CD4-positive, CD25-positive, alpha-beta regulatory T cell (primary cell): ENCODE measurements around the gene NFIB. TPM values are rescaled to one million over a fixed set of nuclear protein-coding genes. Genes with fewer than 3 reads are reported as not detected.

ENCODE experiments used
- ATAC-seq, 2 donors: fragments of 150-1000 bp; cut with Tn5 transposase; one replicate each; pipeline ENCODE4 v1.10.0; 2021; ENCODE audit warnings: low read depth in 2 of 2, moderate number of reproducible peaks in 2 of 2, moderate library complexity in 1 of 2
- DNase-seq, 3 donors: peaks; one replicate each; pipeline versions ENCODE4 v3.0.0 to v3.0.0-alpha.2; 2012 to 2022; ENCODE audit warnings: mixed read lengths in 1 of 3
- H3K27ac ChIP-seq: one replicate; pipeline ENCODE4 v1.7.0; 2013; ENCODE audit warnings: mild to moderate bottlenecking, low read length; ENCODE audit not compliant: insufficient read depth, poor library complexity, severe bottlenecking
- H3K27me3 ChIP-seq: one replicate; pipeline ENCODE4 v1.7.0; 2013; ENCODE audit warnings: low read length; ENCODE audit not compliant: control insufficient read depth, insufficient read depth
- H3K36me3 ChIP-seq: one replicate; pipeline ENCODE4 v1.7.0; 2013; ENCODE audit warnings: mild to moderate bottlenecking, low read length, moderate library complexity; ENCODE audit not compliant: control insufficient read depth, insufficient read depth
- H3K4me1 ChIP-seq: 2 replicates; pipeline ENCODE4 v1.7.0; 2013; ENCODE audit warnings: mild to moderate bottlenecking, low read length; ENCODE audit not compliant: insufficient read depth, control insufficient read depth, poor library complexity, severe bottlenecking
- H3K4me3 ChIP-seq: one replicate; pipeline ENCODE4 v1.7.0; 2013; ENCODE audit warnings: low read depth, mild to moderate bottlenecking, low read length, moderate library complexity
- H3K9me3 ChIP-seq, 2 experiments: 1 replicate in 1 of 2; 2 replicates in 1 of 2; pipeline ENCODE4 v1.7.0; 2013; ENCODE audit warnings: low read length in 2 of 2, mild to moderate bottlenecking in 1 of 2, moderate library complexity in 1 of 2; ENCODE audit not compliant: control insufficient read depth in 2 of 2
- H3K27ac Mint-ChIP-seq, 3 donors: one replicate each; pipeline ENCODE4 v1.8.0; 2020 to 2022; ENCODE audit warnings: mild to moderate bottlenecking in 3 of 3, mixed read lengths in 3 of 3, moderate library complexity in 2 of 3
- H3K27me3 Mint-ChIP-seq: one replicate; pipeline ENCODE4 v1.8.0; 2022; ENCODE audit warnings: mild to moderate bottlenecking, mixed read lengths
- H3K36me3 Mint-ChIP-seq: one replicate; pipeline ENCODE4 v1.8.0; 2020; ENCODE audit warnings: mixed read lengths
- H3K4me1 Mint-ChIP-seq, 4 donors: one replicate each; pipeline ENCODE4 v1.8.0; 2020 to 2022; ENCODE audit warnings: mixed read lengths in 4 of 4, mild to moderate bottlenecking in 1 of 4
- H3K4me3 Mint-ChIP-seq, 4 donors: one replicate each; pipeline ENCODE4 v1.8.0; 2020 to 2022; ENCODE audit warnings: mild to moderate bottlenecking in 4 of 4, mixed read lengths in 4 of 4, moderate library complexity in 3 of 4
- H3K9me3 Mint-ChIP-seq, 7 donors: one replicate each; pipeline ENCODE4 v1.8.0; 2020 to 2022; ENCODE audit warnings: mixed read lengths in 7 of 7, mild to moderate bottlenecking in 3 of 7, moderate library complexity in 2 of 7
- polyA plus RNA-seq, 4 donors: library from polyadenylated mRNA; unstranded; fragments of 300-500 nt; fragmentation: Illumina TruSeq; gene quantifications; one replicate each; pipeline ENCODE4 v1.2.3, GENCODE V29; 2021
- total RNA-seq: library from RNA; stranded (reverse); gene quantifications from one replicate; pipeline ENCODE4 v1.2.3, GENCODE V29; 2022

The NFIB gene
- total and polyA plus RNA-seq, 5 donors from 2014 or later: 0.20 TPM; not detected in 4

DNA sequence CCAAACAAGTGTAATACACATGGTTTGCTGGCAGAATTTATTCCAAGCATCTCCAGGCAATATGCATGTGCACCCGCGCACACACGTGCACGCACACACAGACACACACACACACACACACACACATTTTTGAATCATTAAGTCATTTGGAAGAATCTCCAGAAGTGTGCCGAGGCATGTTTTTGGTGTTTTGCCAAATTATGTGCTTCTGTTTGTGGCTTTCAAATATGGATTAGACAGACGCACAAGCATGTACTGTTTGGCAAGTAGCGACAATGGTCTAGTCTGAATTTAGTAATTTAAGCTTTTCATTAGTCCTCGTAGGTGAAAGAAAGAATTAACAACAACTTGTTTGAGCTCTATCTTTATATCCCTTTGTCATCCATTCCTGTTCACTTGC is 36.7 kb downstream of the NFIB start:
- Histone ChIP-seq H3K27me3 (no peaks in the 10 kb centered on the region), H3K4me3 (no peak overlapping the region), H3K4me1 (no peaks in the 10 kb centered on the region), H3K27ac (no peak overlapping the region), H3K9me3 (no peaks in the 10 kb centered on the region), H3K36me3 (no peaks in the 10 kb centered on the region)
- DNase-seq: no peak
- Mint-ChIP-seq H3K9me3 (no peaks in the 10 kb centered on the region), H3K4me3 (no peak overlapping the region), H3K27ac (no peak overlapping the region), H3K4me1 (no peaks in the 10 kb centered on the region), H3K36me3 (no peaks in the 10 kb centered on the region), H3K27me3 (peaks cover 13% of the 10 kb centered on the region)
- ATAC-seq: no peak

- H3K27me3 Mint-ChIP-seq: peaks cover 13% of the 10 kb centered on the region
- Histone ChIP-seq H3K9me3 (no peaks in the 10 kb centered on the region), H3K36me3 (no peaks in the 10 kb centered on the region), H3K4me3 (no peak overlapping the region), H3K27me3 (no peaks in the 10 kb centered on the region), H3K27ac (no peak overlapping the region), H3K4me1 (no peaks in the 10 kb centered on the region)
- H3K27ac Mint-ChIP-seq: no peak overlapping the region
- no peaks in the 10 kb centered on the region for H3K4me1 Mint-ChIP-seq
- H3K4me3 Mint-ChIP-seq: no peak overlapping the region
- no peaks in the 10 kb centered on the region for H3K36me3 Mint-ChIP-seq
- no peak for DNase-seq
- H3K9me3 Mint-ChIP-seq: peaks cover 0 to 2% (median 0%) of the 10 kb centered on the region in 7 donors
- no peak for ATAC-seq
Observed at GRCh38 chr9:14275331-14275730, 38.6 kb downstream of the NFIB start.

DNA sequence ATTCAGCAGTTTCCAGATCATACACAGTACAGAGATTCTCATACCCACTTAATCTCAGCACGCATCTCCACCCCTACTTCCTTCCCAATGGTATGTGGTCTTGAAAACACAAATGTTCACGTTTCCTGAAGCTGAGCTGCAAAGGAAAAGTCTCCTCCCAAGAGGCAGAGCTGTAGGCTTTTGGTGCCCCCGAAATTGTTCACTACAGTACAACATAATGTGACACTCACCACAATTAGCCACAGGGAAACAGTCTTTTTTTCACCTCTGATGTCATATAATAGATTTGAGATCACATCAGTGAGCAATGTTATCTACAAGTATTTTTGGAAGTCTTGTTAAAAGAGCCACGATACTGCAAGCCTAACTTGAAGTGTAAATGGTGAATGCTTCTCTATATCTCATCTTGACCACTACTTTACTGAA is 40.2 kb downstream of the NFIB start:
- Histone ChIP-seq H3K27ac (no peak overlapping the region), H3K4me1 (no peaks in the 10 kb centered on the region), H3K9me3 (no peaks in the 10 kb centered on the region), H3K4me3 (no peak overlapping the region), H3K36me3 (no peaks in the 10 kb centered on the region), H3K27me3 (no peaks in the 10 kb centered on the region)
- no peaks in the 10 kb centered on the region for H3K4me1 Mint-ChIP-seq
- DNase-seq (no peak), ATAC-seq (no peak)
- no peaks in the 10 kb centered on the region for H3K36me3 Mint-ChIP-seq
- peaks cover 0 to 2% (median 0%) of the 10 kb centered on the region in 7 donors for H3K9me3 Mint-ChIP-seq
- H3K4me3 Mint-ChIP-seq: no peak overlapping the region
- no peak overlapping the region for H3K27ac Mint-ChIP-seq
- H3K27me3 Mint-ChIP-seq: peaks cover 13% of the 10 kb centered on the region

DNA sequence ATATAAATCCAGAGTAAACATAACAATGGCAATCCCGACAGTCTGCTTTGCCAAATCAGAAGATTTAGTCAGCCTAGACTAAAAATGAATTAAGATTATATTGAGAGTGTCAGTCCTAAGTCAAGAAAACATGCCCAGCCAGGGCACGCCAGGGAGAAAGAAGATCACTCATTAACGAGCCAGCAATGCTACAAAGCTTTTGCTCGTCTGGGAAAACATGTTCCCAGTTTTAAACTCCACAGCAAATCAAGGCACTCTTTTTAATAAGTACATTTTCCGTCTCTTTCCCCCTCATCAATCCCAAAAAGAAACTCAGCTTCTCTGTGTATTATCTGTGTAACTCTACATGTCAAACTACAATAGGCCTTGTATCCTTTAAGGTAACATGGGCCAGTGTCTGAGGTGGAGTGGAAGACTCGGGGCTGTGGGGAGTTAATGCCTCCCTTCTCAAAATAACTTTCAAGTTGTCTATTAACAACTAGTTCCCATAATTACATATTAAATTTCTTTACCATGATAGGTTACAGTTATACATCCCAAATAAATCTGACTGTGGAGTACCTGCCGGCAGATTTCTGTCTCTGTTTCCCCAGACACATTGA is 40.9 kb downstream of the NFIB start:
- Histone ChIP-seq H3K27ac (no peak overlapping the region), H3K36me3 (no peaks in the 10 kb centered on the region), H3K4me3 (no peak overlapping the region), H3K4me1 (no peaks in the 10 kb centered on the region), H3K9me3 (no peaks in the 10 kb centered on the region), H3K27me3 (no peaks in the 10 kb centered on the region)
- ATAC-seq (no peak), DNase-seq (no peak)
- peaks cover 13% of the 10 kb centered on the region for H3K27me3 Mint-ChIP-seq
- no peak overlapping the region for H3K4me3 Mint-ChIP-seq
- H3K36me3 Mint-ChIP-seq: no peaks in the 10 kb centered on the region
- H3K9me3 Mint-ChIP-seq: peaks cover 0 to 3% (median 2%) of the 10 kb centered on the region in 7 donors
- no peaks in the 10 kb centered on the region for H3K4me1 Mint-ChIP-seq
- no peak overlapping the region for H3K27ac Mint-ChIP-seq

DNA sequence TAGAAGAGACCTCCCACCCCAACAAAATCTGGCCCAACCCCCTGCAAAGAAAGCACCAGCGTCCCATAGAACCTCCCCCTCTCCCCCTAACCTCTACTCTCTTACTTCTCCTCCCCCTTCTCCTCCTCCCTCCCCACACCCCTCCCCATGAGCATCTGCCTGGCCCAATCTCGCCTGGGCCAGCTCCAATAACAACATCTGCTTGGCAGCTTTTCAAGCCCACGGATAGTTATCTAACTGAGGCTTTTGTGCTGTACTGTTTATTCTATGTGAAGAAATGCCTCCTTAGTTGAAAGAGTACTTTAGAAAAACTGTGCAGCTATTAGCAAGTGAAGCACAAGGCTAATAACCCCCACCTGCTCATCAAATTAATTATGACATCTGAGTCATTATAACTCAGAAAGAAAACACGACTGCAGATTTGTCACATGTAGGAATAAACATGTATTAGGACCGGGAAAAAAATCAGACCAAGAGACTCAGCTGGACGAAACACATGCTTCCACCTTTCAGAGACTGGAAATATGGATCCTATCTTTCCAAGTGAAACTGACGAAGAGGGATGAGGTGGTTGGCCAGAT is 42.8 kb downstream of the NFIB start:
- no peaks in the 10 kb centered on the region for H3K27me3 ChIP-seq
- H3K4me3 ChIP-seq: no peak overlapping the region
- no peak overlapping the region for H3K27ac ChIP-seq
- Mint-ChIP-seq H3K36me3 (no peaks in the 10 kb centered on the region), H3K27ac (no peak overlapping the region), H3K4me1 (no peaks in the 10 kb centered on the region), H3K27me3 (peaks cover 13% of the 10 kb centered on the region), H3K9me3 (peaks cover 0 to 3% (median 2%) of the 10 kb centered on the region in 7 donors), H3K4me3 (no peak overlapping the region)
- H3K36me3 ChIP-seq: no peaks in the 10 kb centered on the region
- no peaks in the 10 kb centered on the region for H3K4me1 ChIP-seq
- no peaks in the 10 kb centered on the region for H3K9me3 ChIP-seq
- ATAC-seq: no peak
- no peak for DNase-seq

GRCh38 chr9:14270358-14271092 is 43.4 kb downstream of the NFIB start:
- no peak for ATAC-seq
- Mint-ChIP-seq H3K4me3 (no peak overlapping the region), H3K27me3 (peaks cover 10% of the 10 kb centered on the region)

DNA sequence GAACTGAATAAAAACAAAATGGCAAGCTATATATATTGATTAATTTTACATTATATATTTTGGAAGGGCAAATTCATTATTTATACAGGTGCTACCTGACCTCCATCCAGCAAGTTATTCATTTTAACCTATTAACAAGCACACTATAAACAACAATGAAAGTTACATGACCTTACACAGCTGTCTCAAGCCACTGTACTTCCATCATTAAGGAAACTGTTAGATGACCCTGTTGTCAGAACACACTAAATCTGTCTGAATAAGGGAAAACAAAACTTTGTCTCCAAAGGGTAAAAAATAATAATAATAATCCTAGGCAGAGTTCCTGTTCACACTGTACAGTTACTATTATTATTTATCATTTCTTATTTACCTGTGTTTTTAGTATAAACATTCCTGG is 44.0 kb downstream of the NFIB start:
- Mint-ChIP-seq H3K4me3 (no peak overlapping the region), H3K27ac (no peak overlapping the region), H3K4me1 (no peaks in the 10 kb centered on the region), H3K36me3 (no peaks in the 10 kb centered on the region), H3K9me3 (peaks cover 0 to 6% (median 2%) of the 10 kb centered on the region in 7 donors), H3K27me3 (peaks cover 9% of the 10 kb centered on the region)
- H3K27me3 ChIP-seq: no peaks in the 10 kb centered on the region
- ATAC-seq (no peak), DNase-seq (no peak)
- H3K36me3 ChIP-seq: no peaks in the 10 kb centered on the region
- no peaks in the 10 kb centered on the region for H3K4me1 ChIP-seq
- no peak overlapping the region for H3K4me3 ChIP-seq
- no peak overlapping the region for H3K27ac ChIP-seq
- no peaks in the 10 kb centered on the region for H3K9me3 ChIP-seq

More at GRCh38 chr9:14270358-14271092, 43.4 kb downstream of the NFIB start:
- no peak overlapping the region for H3K4me3 ChIP-seq
- H3K4me1 ChIP-seq: no peaks in the 10 kb centered on the region
- no peak for DNase-seq
- H3K9me3 ChIP-seq: no peaks in the 10 kb centered on the region
- H3K9me3 Mint-ChIP-seq: peaks cover 0 to 5% (median 2%) of the 10 kb centered on the region in 7 donors
- H3K27ac Mint-ChIP-seq: no peak overlapping the region
- H3K4me1 Mint-ChIP-seq: no peaks in the 10 kb centered on the region
- no peaks in the 10 kb centered on the region for H3K36me3 ChIP-seq
- no peak overlapping the region for H3K27ac ChIP-seq
- H3K27me3 ChIP-seq: no peaks in the 10 kb centered on the region
- no peaks in the 10 kb centered on the region for H3K36me3 Mint-ChIP-seq
